Epithelial cell of proximal tubule (primary cell): ENCODE measurements around the gene BPIFB4. TPM values are rescaled to one million over a fixed set of nuclear protein-coding genes. Genes with fewer than 3 reads are reported as not detected.
"Not testable (repeated sequence)": the region's sequence is repeated elsewhere in the genome, so short reads cannot be mapped to it uniquely, and the experiment has no call there.

Experiments
- DNase-seq: peaks from one replicate; pipeline ENCODE4 v3.0.0-alpha.2; 2011; ENCODE audit warnings: low read depth
- H3K4me3 ChIP-seq: 2 replicates; pipeline ENCODE4 v1.5.1; 2011; ENCODE audit warnings: low read depth, mild to moderate bottlenecking, low read length
- total RNA-seq: library from RNA; depleted of rRNA; stranded (reverse); fragments of >200 nt; gene quantifications from 2 replicates; pipeline ENCODE4 v1.2.3, GENCODE V29; 2015
- TF ChIP-seq, protein P1 (sequence below): conservative IDR thresholded peaks from 2 replicates; pipeline ENCODE4 v1.5.1; 2012; ENCODE audit warnings: low read depth, mild to moderate bottlenecking, low read length

Gene BPIFB4
- total RNA-seq, 1 donor from 2014 or later, result not detected

DNA sequence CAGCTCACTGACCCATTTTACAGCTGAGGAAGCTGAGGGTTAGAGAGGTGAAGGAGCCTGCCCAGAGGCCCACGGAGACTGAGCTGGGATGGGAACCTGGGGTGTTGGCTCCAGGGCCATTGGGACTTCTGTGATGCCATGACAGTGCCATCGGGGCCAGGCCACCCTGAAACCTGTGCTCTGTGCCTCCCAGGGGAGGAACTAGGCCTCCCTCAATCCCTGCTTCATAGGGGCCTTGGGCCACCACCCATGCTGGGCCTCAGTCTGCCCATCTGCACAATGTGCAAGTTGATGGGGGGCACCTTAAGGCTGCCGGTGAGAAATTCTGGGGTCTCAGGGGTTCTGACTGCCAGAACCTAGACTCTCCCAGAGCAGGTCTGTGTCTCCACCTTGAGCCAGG is 24.9 kb downstream of the BPIFB4 start:
- TF ChIP-seq, protein P1, sequence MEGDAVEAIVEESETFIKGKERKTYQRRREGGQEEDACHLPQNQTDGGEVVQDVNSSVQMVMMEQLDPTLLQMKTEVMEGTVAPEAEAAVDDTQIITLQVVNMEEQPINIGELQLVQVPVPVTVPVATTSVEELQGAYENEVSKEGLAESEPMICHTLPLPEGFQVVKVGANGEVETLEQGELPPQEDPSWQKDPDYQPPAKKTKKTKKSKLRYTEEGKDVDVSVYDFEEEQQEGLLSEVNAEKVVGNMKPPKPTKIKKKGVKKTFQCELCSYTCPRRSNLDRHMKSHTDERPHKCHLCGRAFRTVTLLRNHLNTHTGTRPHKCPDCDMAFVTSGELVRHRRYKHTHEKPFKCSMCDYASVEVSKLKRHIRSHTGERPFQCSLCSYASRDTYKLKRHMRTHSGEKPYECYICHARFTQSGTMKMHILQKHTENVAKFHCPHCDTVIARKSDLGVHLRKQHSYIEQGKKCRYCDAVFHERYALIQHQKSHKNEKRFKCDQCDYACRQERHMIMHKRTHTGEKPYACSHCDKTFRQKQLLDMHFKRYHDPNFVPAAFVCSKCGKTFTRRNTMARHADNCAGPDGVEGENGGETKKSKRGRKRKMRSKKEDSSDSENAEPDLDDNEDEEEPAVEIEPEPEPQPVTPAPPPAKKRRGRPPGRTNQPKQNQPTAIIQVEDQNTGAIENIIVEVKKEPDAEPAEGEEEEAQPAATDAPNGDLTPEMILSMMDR, result no peak
- no peak overlapping the region for H3K4me3 ChIP-seq
- DNase-seq, result no peak

DNA sequence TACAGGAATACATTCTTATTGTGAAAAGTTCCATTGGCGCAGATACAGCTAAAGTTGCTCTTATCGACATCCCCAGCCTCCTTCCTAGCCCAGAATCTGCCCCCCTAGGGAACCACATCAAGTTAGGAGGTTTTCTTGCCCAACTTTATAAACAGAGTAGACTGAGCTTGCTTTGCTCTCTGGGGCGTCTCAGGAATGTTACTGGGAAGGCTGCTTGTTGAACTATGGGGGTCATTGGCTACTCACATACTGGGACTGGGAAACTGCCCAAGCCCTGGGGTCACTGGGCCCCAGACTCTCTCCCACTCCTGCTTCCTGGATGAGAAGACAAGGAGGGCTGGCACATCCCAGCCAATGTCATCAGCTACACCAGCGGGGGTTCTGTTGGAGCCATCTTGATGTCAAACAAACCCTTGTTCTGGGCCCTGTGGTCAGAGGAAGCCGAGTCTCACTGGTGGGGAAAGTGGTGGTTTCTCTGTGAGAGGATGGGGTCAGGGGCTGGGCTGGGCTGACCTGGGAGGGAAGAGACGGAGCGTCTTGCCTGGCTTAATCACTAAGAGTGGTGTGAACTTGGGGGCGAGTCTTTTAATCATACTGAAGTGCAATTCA is 26.0 kb downstream of the BPIFB4 start:
- TF ChIP-seq, protein P1, result no peak
- no peak for DNase-seq
- H3K4me3 ChIP-seq, result no peak overlapping the region

DNA sequence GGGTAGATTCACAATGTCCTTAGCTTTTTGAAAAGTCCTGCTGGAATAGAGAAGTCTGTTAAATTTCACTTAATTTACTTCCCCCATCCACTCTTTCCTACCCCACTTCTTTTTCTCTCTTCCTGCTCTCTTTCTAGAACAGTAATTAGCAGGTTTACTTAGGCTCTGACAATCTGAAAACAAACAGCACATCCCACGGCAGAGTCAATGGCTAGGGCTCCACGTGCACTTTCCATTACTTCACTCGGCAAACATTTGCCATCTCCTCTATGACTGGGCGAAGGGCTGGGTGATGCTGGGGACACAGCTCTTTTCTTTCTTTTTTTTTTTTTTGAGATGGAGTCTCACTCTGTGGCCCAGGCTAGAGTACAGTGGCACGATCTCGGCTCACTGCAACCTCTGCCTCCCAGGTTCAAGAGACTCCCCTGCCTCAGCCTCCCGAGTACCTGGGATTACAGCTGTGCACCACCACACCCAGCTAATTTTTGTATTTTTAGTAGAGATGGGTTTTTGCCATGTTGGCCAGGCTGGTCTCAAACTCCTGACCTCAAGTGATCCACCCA is 26.7 kb downstream of the BPIFB4 start:
- not testable (repeated sequence) for H3K4me3 ChIP-seq, DNase-seq

DNA sequence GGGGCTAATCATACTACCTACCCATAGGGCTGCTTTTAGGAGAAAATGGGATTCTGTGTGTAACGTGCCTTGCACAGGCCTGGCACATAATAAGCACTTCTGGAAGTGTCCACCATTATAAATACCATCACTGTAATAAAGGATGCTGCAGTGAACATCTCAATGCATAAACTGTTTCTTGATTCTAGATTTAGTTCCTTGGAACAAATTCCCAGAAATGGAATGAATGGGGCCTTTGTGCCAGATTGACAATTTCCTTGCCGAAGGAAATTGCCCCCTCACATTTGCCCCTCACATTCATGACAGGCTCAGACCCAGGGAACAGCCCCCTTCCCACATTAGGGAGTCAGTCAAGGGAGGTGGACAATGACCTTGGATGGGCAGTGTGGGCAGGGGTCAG is 29.2 kb downstream of the BPIFB4 start:
- TF ChIP-seq, protein P1, result no peak
- DNase-seq, result no peak
- H3K4me3 ChIP-seq, result no peak overlapping the region

DNA sequence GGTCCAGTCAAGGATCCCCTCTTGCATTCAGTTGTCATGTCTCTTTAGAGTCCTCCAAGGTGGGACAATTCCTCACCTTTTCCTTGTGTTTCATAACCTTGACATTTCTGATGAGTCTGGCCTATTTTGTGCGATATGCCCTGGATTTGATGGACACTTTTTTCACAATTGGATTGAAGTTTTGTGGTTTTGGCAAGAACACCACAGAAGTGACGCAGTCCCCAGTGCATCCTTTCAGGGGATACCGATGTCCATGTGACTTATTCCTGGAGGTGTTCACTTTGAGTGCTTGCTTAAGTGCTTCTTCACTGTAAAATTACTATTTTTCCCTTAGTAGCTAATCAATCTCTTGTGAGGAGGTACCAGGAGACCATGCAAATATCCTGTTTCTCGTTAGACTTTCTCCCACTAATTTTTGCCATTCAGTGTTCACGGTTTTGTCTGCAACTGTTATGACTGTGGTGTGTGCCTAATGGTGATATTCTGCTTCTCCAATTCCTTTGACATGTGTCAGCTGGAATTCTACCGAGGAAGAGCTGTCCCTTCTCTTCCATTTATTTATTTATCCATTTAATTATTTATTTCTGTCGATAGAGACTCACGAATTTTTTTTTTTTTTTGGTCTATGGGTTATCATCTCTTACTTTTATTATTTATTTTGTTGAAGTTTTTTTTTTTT is 30.8 kb downstream of the BPIFB4 start:
- TF ChIP-seq, protein P1, result no peak
- H3K4me3 ChIP-seq, result no peak overlapping the region
- no peak for DNase-seq

DNA sequence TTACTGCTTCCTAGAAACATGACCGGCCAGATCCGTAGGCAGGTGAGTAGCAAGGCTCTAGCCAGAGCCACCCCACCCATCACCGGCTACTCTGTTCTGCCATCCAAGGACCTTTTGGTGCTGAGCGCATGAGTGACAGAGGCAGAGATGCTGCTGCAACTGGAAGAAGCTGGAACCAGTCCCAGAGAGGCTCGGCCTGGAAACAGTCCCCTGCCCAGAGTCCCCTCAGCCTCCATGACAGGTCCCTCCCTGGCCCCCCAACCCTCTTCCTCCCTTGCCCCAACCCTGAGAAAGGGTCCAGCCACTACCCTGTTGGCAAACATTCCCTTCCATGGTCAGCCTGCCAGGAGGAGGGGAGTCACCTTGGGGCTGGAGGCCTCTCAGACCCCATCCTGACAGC is 31.9 kb downstream of the BPIFB4 start:
- TF ChIP-seq, protein P1, result no peak
- no peak overlapping the region for H3K4me3 ChIP-seq
- DNase-seq, result no peak

DNA sequence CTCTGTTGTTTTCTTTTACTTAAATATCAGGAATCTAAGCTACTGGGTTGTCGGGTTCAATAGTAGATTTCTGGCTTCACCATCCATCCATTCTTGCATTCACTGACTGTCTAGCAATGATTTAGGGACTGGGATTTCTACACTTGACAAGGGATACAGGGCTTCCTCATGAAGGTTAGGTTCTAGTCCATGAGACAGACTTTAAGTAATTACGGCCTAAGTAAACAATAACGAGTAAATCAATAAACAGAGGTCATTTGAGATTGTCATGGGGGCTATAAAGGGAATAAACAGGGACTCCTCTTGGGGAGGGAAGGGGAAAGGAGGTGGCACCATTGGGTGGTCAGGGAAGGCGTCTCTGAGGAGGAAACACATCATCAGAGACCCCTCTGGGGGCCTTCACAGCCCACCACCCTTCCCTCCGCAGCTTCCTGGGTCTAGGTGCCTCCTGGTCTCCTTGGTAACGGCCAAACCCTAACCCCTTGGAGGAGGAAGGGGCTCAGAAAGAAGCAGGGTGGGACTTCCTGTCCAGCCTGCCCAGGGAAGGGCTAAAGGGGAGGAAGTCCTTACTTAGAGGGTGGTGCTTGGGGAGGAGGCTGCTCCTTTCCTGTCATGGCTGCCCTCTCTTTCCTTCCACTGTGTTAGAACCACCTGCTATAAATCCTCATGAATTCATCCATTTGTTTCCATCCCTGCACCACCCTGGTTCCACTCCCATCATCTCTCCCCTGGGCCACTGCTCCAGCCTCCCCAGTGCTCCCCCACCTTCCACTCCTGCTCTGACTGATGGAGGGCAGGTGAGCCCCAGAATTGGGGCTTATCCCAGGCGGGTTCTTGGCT is 33.3 kb downstream of the BPIFB4 start:
- TF ChIP-seq, protein P1, result no peak
- no peak overlapping the region for H3K4me3 ChIP-seq
- no peak for DNase-seq
